ENCODE measurements around the gene MS4A4E.

The MS4A4E gene

DNA sequence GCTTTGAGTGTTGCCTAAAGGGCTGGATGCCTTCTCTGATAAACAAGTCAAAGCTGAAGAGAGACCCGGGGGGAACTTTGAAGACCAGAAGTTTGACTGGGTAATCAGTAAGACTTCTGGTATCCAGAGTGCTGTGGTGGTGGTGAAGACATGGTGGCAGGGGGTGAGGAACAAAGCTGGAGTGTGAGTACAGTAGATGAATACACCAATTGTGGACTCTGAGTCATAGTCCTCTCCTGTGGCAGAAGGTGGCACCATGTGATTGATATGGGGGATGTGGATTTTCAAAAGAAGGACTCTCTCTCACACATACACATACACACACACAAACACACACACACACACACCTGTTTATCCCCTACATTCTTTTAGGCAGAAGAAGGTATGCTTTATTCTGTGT is 72.4 kb downstream of the MS4A4E start:
- H3F3A ChIP-seq (ENCODE audit: control insufficient read depth, insufficient read depth): no peaks in the 10 kb centered on the region
- no peaks in the 10 kb centered on the region for H3K36me3 ChIP-seq (ENCODE audit: control insufficient read depth, low read length)
- no peak overlapping the region for H3K27ac ChIP-seq (ENCODE audit: low read depth, low read length)
- no peaks in the 10 kb centered on the region for H3K9me2 ChIP-seq (replicated peaks; ENCODE audit: control insufficient read depth, low read length)
- H3K79me2 ChIP-seq (ENCODE audit: control insufficient read depth, low read length): no peaks in the 10 kb centered on the region
- TF ChIP-seq EZH2phosphoT487 (IDR thresholded peaks at IDR 0.05; ENCODE audit: borderline replicate concordance, low read length): no peak
- TF ChIP-seq, protein P1, sequence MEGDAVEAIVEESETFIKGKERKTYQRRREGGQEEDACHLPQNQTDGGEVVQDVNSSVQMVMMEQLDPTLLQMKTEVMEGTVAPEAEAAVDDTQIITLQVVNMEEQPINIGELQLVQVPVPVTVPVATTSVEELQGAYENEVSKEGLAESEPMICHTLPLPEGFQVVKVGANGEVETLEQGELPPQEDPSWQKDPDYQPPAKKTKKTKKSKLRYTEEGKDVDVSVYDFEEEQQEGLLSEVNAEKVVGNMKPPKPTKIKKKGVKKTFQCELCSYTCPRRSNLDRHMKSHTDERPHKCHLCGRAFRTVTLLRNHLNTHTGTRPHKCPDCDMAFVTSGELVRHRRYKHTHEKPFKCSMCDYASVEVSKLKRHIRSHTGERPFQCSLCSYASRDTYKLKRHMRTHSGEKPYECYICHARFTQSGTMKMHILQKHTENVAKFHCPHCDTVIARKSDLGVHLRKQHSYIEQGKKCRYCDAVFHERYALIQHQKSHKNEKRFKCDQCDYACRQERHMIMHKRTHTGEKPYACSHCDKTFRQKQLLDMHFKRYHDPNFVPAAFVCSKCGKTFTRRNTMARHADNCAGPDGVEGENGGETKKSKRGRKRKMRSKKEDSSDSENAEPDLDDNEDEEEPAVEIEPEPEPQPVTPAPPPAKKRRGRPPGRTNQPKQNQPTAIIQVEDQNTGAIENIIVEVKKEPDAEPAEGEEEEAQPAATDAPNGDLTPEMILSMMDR (IDR thresholded peaks at IDR 0.05; ENCODE audit: low read depth, low read length, poor library complexity, severe bottlenecking): no peak
- no peak overlapping the region for H3K4me2 ChIP-seq (ENCODE audit: low read length)
- H3K4me3 ChIP-seq (ENCODE audit: low read length): no peak overlapping the region
- H4K20me1 ChIP-seq (ENCODE audit: control insufficient read depth, insufficient read depth, low read depth, low read length): no peaks in the 10 kb centered on the region
- H3K27me3 ChIP-seq (ENCODE audit: control insufficient read depth, low read length): no peaks in the 10 kb centered on the region
- no peaks in the 10 kb centered on the region for H3K4me1 ChIP-seq (ENCODE audit: control insufficient read depth, low read length)
- peaks cover 22% of the 10 kb centered on the region for H3K9me3 ChIP-seq (ENCODE audit: control insufficient read depth, insufficient read depth, low read length)

DNA sequence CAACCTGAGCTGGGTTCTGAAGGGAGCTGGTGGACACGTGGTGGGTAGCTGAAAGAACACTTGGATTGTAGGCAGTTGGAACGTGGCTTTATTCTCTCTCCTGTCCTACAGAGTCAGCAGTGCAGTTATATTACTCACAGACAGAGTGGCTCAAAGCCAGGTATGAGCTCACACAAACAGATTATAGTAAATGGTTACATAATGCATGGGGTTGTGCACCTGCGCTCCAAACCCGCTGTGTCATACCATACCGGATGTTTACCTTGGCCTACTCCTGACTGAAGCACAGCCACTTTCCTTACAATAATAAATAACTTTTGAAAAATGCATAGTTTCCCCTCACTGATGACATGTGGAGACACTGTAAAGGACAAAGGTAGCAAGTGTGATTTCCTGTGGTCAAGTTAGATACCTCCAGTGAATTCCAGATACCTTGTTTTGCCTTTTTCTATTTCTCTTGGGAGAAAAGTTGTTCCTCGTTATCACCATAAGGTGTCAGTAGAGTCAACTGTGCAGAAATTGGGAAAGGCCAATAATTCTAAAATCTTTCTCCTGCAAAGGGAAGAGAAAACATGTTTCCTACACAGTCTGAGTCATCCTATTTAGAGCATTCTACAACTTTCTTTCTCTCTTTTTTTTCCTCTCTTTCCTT is 73.5 kb downstream of the MS4A4E start:
- no peak for TF ChIP-seq EZH2phosphoT487 (IDR thresholded peaks at IDR 0.05; ENCODE audit: borderline replicate concordance, low read length)
- TF ChIP-seq, protein P1 (IDR thresholded peaks at IDR 0.05; ENCODE audit: low read depth, low read length, poor library complexity, severe bottlenecking): peak; percentile 44
- H3F3A ChIP-seq (ENCODE audit: control insufficient read depth, insufficient read depth): no peaks in the 10 kb centered on the region
- H3K9me3 ChIP-seq (ENCODE audit: control insufficient read depth, insufficient read depth, low read length): peaks cover 22% of the 10 kb centered on the region
- no peaks in the 10 kb centered on the region for H3K4me1 ChIP-seq (ENCODE audit: control insufficient read depth, low read length)
- no peak overlapping the region for H3K27ac ChIP-seq (ENCODE audit: low read depth, low read length)
- H3K4me3 ChIP-seq (ENCODE audit: low read length): no peak overlapping the region
- no peaks in the 10 kb centered on the region for H3K27me3 ChIP-seq (ENCODE audit: control insufficient read depth, low read length)
- no peaks in the 10 kb centered on the region for H3K79me2 ChIP-seq (ENCODE audit: control insufficient read depth, low read length)
- no peak overlapping the region for H3K4me2 ChIP-seq (ENCODE audit: low read length)
- H3K36me3 ChIP-seq (ENCODE audit: control insufficient read depth, low read length): no peaks in the 10 kb centered on the region
- no peaks in the 10 kb centered on the region for H4K20me1 ChIP-seq (ENCODE audit: control insufficient read depth, insufficient read depth, low read depth, low read length)
- no peaks in the 10 kb centered on the region for H3K9me2 ChIP-seq (replicated peaks; ENCODE audit: control insufficient read depth, low read length)

DNA sequence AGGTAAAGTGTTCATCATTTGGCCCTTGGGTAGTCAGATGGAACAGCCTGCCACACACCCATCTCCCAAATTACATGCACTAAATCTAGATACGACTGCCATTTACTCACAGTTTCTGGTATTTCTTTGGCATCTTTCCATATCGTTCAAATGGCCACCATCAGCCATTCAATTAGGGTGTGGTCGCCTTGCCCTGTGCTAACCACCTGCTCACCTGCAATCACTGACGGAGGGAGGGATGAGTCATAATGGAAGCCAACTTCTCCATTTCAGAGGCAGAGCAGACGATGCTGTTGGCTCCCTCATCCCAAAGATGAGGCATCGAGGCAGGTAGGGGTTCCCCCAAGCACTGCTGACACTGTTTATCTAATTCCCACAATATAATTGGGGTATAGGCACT is 74.6 kb downstream of the MS4A4E start:
- no peaks in the 10 kb centered on the region for H3K9me2 ChIP-seq (replicated peaks; ENCODE audit: control insufficient read depth, low read length)
- TF ChIP-seq, protein P1 (IDR thresholded peaks at IDR 0.05; ENCODE audit: low read depth, low read length, poor library complexity, severe bottlenecking): no peak
- H3K27me3 ChIP-seq (ENCODE audit: control insufficient read depth, low read length): no peaks in the 10 kb centered on the region
- peaks cover 22% of the 10 kb centered on the region for H3K9me3 ChIP-seq (ENCODE audit: control insufficient read depth, insufficient read depth, low read length)
- H3F3A ChIP-seq (ENCODE audit: control insufficient read depth, insufficient read depth): no peaks in the 10 kb centered on the region
- no peaks in the 10 kb centered on the region for H3K79me2 ChIP-seq (ENCODE audit: control insufficient read depth, low read length)
- no peaks in the 10 kb centered on the region for H4K20me1 ChIP-seq (ENCODE audit: control insufficient read depth, insufficient read depth, low read depth, low read length)
- no peak overlapping the region for H3K4me3 ChIP-seq (ENCODE audit: low read length)
- H3K36me3 ChIP-seq (ENCODE audit: control insufficient read depth, low read length): no peaks in the 10 kb centered on the region
- no peak overlapping the region for H3K4me2 ChIP-seq (ENCODE audit: low read length)
- no peak overlapping the region for H3K27ac ChIP-seq (ENCODE audit: low read depth, low read length)
- no peaks in the 10 kb centered on the region for H3K4me1 ChIP-seq (ENCODE audit: control insufficient read depth, low read length)

Measured in DOHH2 (cell line).